Astrocyte (in vitro differentiated cells and primary cell): ENCODE results near the gene HTT-AS.

ENCODE experiments used
- EZH2 ChIP-seq: IDR thresholded peaks from 2 replicates; pipeline ENCODE4 v1.6.1; 2012; ENCODE audit warnings: mild to moderate bottlenecking, low read length, inconsistent platforms; ENCODE audit not compliant: insufficient read depth
- TF ChIP-seq, protein P1 (sequence below): IDR thresholded peaks from 2 replicates; pipeline ENCODE4 v1.5.1; 2011; ENCODE audit warnings: low read depth, mild to moderate bottlenecking, inconsistent platforms, low read length, moderate library complexity; ENCODE audit not compliant: insufficient read depth

- TF ChIP-seq, protein P1, sequence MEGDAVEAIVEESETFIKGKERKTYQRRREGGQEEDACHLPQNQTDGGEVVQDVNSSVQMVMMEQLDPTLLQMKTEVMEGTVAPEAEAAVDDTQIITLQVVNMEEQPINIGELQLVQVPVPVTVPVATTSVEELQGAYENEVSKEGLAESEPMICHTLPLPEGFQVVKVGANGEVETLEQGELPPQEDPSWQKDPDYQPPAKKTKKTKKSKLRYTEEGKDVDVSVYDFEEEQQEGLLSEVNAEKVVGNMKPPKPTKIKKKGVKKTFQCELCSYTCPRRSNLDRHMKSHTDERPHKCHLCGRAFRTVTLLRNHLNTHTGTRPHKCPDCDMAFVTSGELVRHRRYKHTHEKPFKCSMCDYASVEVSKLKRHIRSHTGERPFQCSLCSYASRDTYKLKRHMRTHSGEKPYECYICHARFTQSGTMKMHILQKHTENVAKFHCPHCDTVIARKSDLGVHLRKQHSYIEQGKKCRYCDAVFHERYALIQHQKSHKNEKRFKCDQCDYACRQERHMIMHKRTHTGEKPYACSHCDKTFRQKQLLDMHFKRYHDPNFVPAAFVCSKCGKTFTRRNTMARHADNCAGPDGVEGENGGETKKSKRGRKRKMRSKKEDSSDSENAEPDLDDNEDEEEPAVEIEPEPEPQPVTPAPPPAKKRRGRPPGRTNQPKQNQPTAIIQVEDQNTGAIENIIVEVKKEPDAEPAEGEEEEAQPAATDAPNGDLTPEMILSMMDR = no peak
- TF ChIP-seq EZH2 = no peak
Measured at GRCh38 chr4:3037957-3038461, 36.3 kb downstream of the HTT-AS start.
